ENCODE data around the gene HMGN1.

HMGN1 gene

GRCh38 chr21:39296891-39297290 lies 52.0 kb downstream of the HMGN1 start:
- no peak for DNase-seq (ENCODE audit: low read depth)

All from activated T-cell treated with anti-CD3 and anti-CD28 coated beads for 24 hours (primary cell).